ENCODE measurements around the gene PKP3. TPM values are rescaled to one million over a fixed set of nuclear protein-coding genes. Genes with fewer than 3 reads are reported as not detected.

Gene PKP3
- polyA plus RNA-seq, 1 donor (not counting 4 experiments of a cell fraction or from before 2014, with no cell fraction given), result 125 TPM

- Histone ChIP-seq H4K20me1 (ENCODE audit: control insufficient read depth, extremely low read depth, insufficient read depth, low read length) (peaks cover 7% of the 10 kb centered on the region), H3K27ac (ENCODE audit: control insufficient read depth, insufficient read depth, low read length) (peak overlapping the region; percentile 53), H3K4me1 (ENCODE audit: control insufficient read depth, extremely low read depth, insufficient read depth, low read length) (peaks cover 25% of the 10 kb centered on the region), H3K27me3 (ENCODE audit: control insufficient read depth, extremely low read depth, insufficient read depth, low read length) (no peaks in the 10 kb centered on the region), H3K79me2 (ENCODE audit: control insufficient read depth, insufficient read depth, low read length) (peaks cover 59% of the 10 kb centered on the region), H3K9me1 (ENCODE audit: control insufficient read depth, extremely low read depth, insufficient read depth, low read length) (no peaks in the 10 kb centered on the region), H3K9ac (ENCODE audit: control insufficient read depth, extremely low read depth, insufficient read depth, low read length) (peak overlapping the region; percentile 72), H3K4me2 (ENCODE audit: control insufficient read depth, extremely low read depth, insufficient read depth, low read depth, low read length) (peak overlapping the region; percentile 80), H3K4me3 (ENCODE audit: control insufficient read depth in 2 of 3, extremely low read depth in 1 of 3, insufficient read depth in 2 of 3, low read depth in 1 of 3, low read length in 3 of 3) (peak overlapping the region; percentile 61 to 82 (median 62)), H3K36me3 (ENCODE audit: control insufficient read depth in 2 of 2, extremely low read depth in 1 of 2, insufficient read depth in 2 of 2, low read length in 2 of 2) (peaks cover 2 to 19% of the 10 kb centered on the region in 2 experiments), H3K9me3 (ENCODE audit: control insufficient read depth, low read depth, low read length) (no peaks in the 10 kb centered on the region), H2AFZ (ENCODE audit: control insufficient read depth, low read length) (no peak overlapping the region)
- dilution Hi-C loops (cut with MboI; ENCODE audit: extremely low pct_ligation_motif_present, low sequenced_read_pairs), result no loop called here
- FAIRE-seq (no peak), DNase-seq (ENCODE audit: low read depth, low spot score) (no peak)
- TF ChIP-seq EZH2 (IDR thresholded peaks at IDR 0.05; ENCODE audit: low read length) (no peak), CTCF (optimal IDR thresholded peaks at IDR 0.05 in 1 of 3, IDR thresholded peaks at IDR 0.05 in 1 of 3, conservative IDR thresholded peaks at IDR 0.05 in 1 of 3; ENCODE audit: extremely low read depth in 1 of 3, insufficient read depth in 2 of 3, low read length in 3 of 3) (no peak)
These were observed 1.8 kb upstream of the PKP3 start for GRCh38 chr11:392102-392777.

DNA sequence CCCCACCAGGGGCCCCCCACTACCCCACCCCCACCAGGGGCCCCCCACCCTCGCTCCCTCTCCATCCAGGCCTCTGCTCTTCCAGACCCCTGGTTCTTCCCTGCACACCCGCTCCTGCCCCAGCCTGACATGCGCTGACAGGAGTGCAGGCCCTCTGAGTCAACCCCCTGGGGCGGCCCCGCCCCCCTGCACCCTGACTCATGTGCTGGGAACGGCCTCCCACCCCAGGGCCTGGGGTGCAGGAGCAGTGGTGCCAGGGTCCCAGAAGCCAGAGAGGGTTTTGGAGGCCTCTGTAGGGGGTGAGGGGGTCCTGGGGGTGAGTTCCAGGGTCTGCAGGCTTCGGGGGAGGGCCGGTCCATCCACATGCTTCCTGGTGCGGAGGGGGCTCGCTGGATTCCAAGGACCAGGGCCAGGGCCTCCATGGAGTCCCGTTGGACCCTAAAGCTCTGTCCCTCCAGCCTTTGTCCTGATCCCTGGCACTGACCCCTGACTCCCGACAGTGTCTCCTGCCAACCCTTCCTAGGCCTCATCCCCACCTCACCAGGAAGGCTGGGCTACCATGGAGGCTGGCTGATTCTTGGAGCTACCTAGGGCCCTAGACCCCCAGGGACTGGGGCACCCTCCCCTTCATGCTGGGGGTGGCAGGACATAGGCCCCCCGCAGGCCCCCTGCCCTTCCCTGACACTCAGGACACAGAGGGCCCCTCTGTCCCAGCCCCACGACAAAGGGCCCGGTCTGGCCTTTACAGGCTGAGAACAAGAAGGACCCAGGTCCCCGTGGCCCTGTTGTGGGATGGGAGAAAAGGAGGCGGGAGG lies 583 bp upstream of the PKP3 start:
- Histone ChIP-seq H3K4me1 (ENCODE audit: control insufficient read depth, extremely low read depth, insufficient read depth, low read length) (peaks cover 25% of the 10 kb centered on the region), H3K36me3 (ENCODE audit: control insufficient read depth in 2 of 2, extremely low read depth in 1 of 2, insufficient read depth in 2 of 2, low read length in 2 of 2) (peaks cover 5 to 22% of the 10 kb centered on the region in 2 experiments), H3K27me3 (ENCODE audit: control insufficient read depth, extremely low read depth, insufficient read depth, low read length) (no peaks in the 10 kb centered on the region), H3K9me1 (ENCODE audit: control insufficient read depth, extremely low read depth, insufficient read depth, low read length) (no peaks in the 10 kb centered on the region), H3K9ac (ENCODE audit: control insufficient read depth, extremely low read depth, insufficient read depth, low read length) (peak overlapping the region; percentile 83), H3K27ac (ENCODE audit: control insufficient read depth, insufficient read depth, low read length) (peak overlapping the region; percentile 97), H3K4me2 (ENCODE audit: control insufficient read depth, extremely low read depth, insufficient read depth, low read depth, low read length) (peak overlapping the region; percentile 93), H3K9me3 (ENCODE audit: control insufficient read depth, low read depth, low read length) (no peaks in the 10 kb centered on the region), H3K79me2 (ENCODE audit: control insufficient read depth, insufficient read depth, low read length) (peaks cover 67% of the 10 kb centered on the region), H4K20me1 (ENCODE audit: control insufficient read depth, extremely low read depth, insufficient read depth, low read length) (peaks cover 10% of the 10 kb centered on the region), H3K4me3 (ENCODE audit: control insufficient read depth in 2 of 3, extremely low read depth in 1 of 3, insufficient read depth in 2 of 3, low read depth in 1 of 3, low read length in 3 of 3) (peak overlapping the region; percentile 61 to 95 (median 82)), H2AFZ (ENCODE audit: control insufficient read depth, low read length) (no peak overlapping the region)
- TF ChIP-seq CTCF (optimal IDR thresholded peaks at IDR 0.05 in 1 of 3, IDR thresholded peaks at IDR 0.05 in 1 of 3, conservative IDR thresholded peaks at IDR 0.05 in 1 of 3; ENCODE audit: extremely low read depth in 1 of 3, insufficient read depth in 2 of 3, low read length in 3 of 3), result no peak
- no peak for TF ChIP-seq EZH2 (IDR thresholded peaks at IDR 0.05; ENCODE audit: low read length)
- dilution Hi-C loops (cut with MboI; ENCODE audit: extremely low pct_ligation_motif_present, low sequenced_read_pairs), result no loop called here
- peak; percentile 72 for DNase-seq (ENCODE audit: low read depth, low spot score)
- FAIRE-seq, result peak; percentile 36
